HepG2 (cell line): ENCODE data around the gene SYMPK. TPM values are rescaled to one million over a fixed set of nuclear protein-coding genes. Genes with fewer than 3 reads are reported as not detected.
A peak's percentile ranks its signal among the peaks of the same experiment; 100 is the strongest.

Experiments used
- AKNA ChIP-seq: sonication (generic); formaldehyde crosslinking; IDR thresholded peaks from 2 replicates; pipeline ENCODE4 v1.4.0; 2020; ENCODE audit warnings: missing genetic modification reagents, borderline replicate concordance
- FOXA3 ChIP-seq: IDR thresholded peaks from 2 replicates; pipeline ENCODE4 v1.6.1; 2016; ENCODE audit warnings: missing genetic modification reagents, missing compliant biosample characterization
- HMG20B ChIP-seq: conservative IDR thresholded peaks from 2 replicates; pipeline ENCODE4 v1.6.1; 2016; ENCODE audit warnings: missing genetic modification reagents, missing compliant biosample characterization
- IKZF5 ChIP-seq: IDR thresholded peaks from 2 replicates; pipeline ENCODE4 v1.6.1; 2018; ENCODE audit warnings: missing genetic modification reagents, mild to moderate bottlenecking, missing compliant biosample characterization
- IRF1 ChIP-seq: sonication (generic); formaldehyde crosslinking; IDR thresholded peaks from 2 replicates; pipeline ENCODE4 v1.4.0; 2020; ENCODE audit warnings: low read depth, mild to moderate bottlenecking, missing genetic modification reagents
- JUN ChIP-seq: sonication (generic); formaldehyde crosslinking; IDR thresholded peaks from 2 replicates; pipeline ENCODE4 v1.4.0; 2020; ENCODE audit warnings: mild to moderate bottlenecking, missing genetic modification reagents
- JUND ChIP-seq: sonication (generic); formaldehyde crosslinking; IDR thresholded peaks from 2 replicates; pipeline ENCODE4 v1.8.0; 2022; ENCODE audit warnings: mild to moderate bottlenecking, missing genetic modification reagents
- NFATC3 ChIP-seq: sonication (generic); formaldehyde crosslinking; IDR thresholded peaks from 2 replicates; pipeline ENCODE4 v1.5.1; 2020; ENCODE audit warnings: mild to moderate bottlenecking, missing genetic modification reagents
- REPIN1 ChIP-seq: sonication (generic); formaldehyde crosslinking; IDR thresholded peaks from 2 replicates; pipeline ENCODE4 v1.8.0; 2022; ENCODE audit warnings: missing genetic modification reagents, low read depth, mild to moderate bottlenecking, borderline replicate concordance
- RFX1 ChIP-seq: fragments of 450-650 bp; IDR thresholded peaks from 2 replicates; pipeline ENCODE4 v1.6.1; 2017
- SIX1 ChIP-seq: sonication (generic); formaldehyde crosslinking; IDR thresholded peaks from 2 replicates; pipeline ENCODE4 v1.4.0; 2020; ENCODE audit warnings: missing genetic modification reagents, borderline replicate concordance
- SP1 ChIP-seq, 2 experiments: fragments of 450-650 bp in 1 of 2; sonication (generic) in 1 of 2; formaldehyde crosslinking in 1 of 2; IDR thresholded peaks; 2 replicates each; pipeline versions ENCODE4 v1.4.0 to v1.6.1; 2016 to 2020; ENCODE audit warnings: missing genetic modification reagents in 1 of 2
- TFDP2 ChIP-seq: sonication (generic); formaldehyde crosslinking; IDR thresholded peaks from 2 replicates; pipeline ENCODE4 v1.4.0; 2020; ENCODE audit warnings: missing genetic modification reagents
- U2AF2 ChIP-seq: fragments of 200-400 bp; formaldehyde crosslinking; IDR thresholded peaks from 2 replicates; pipeline ENCODE4 v1.6.1; 2017; ENCODE audit warnings: low read depth, mild to moderate bottlenecking, low read length
- ZBTB49 ChIP-seq: sonication (generic); formaldehyde crosslinking; IDR thresholded peaks from 2 replicates; pipeline ENCODE4 v1.4.0; 2020; ENCODE audit warnings: missing genetic modification reagents, borderline replicate concordance
- ZNF160 ChIP-seq: sonication (generic); formaldehyde crosslinking; IDR thresholded peaks from 2 replicates; pipeline ENCODE4 v1.8.0; 2022; ENCODE audit warnings: mild to moderate bottlenecking, inconsistent platforms, missing genetic modification reagents
- ZNF296 ChIP-seq: sonication (generic); formaldehyde crosslinking; conservative IDR thresholded peaks from 2 replicates; pipeline ENCODE4 v1.5.0; 2020; ENCODE audit warnings: mild to moderate bottlenecking, missing genetic modification reagents
- ZNF550 ChIP-seq: sonication (generic); formaldehyde crosslinking; IDR thresholded peaks from 2 replicates; pipeline ENCODE4 v1.4.0; 2020; ENCODE audit warnings: mild to moderate bottlenecking, missing genetic modification reagents, borderline replicate concordance
- ZNF569 ChIP-seq: sonication (generic); formaldehyde crosslinking; IDR thresholded peaks from 2 replicates; pipeline ENCODE4 v1.5.0; 2020; ENCODE audit warnings: mild to moderate bottlenecking, missing genetic modification reagents, moderate library complexity, borderline replicate concordance
- ZNF605 ChIP-seq: sonication (generic); formaldehyde crosslinking; IDR thresholded peaks from 2 replicates; pipeline ENCODE4 v1.8.0; 2022; ENCODE audit warnings: mild to moderate bottlenecking, missing genetic modification reagents
- polyA plus RNA-seq, 8 experiments: library from polyadenylated mRNA; depleted of rRNA in 3 of 8; stranded (reverse) in 7 of 8; unstranded in 1 of 8; fragments of >200 nt; fragmentation: Illumina TruSeq in 4 of 8; extraction: Trizol in 4 of 8; gene quantifications; 2 replicates each; pipeline versions ENCODE4 v1.2.1 to v1.2.3, GENCODE V29; 2011 to 2016; ENCODE audit warnings: low read depth in 4 of 8, missing spikeins in 1 of 8, mixed read lengths in 1 of 8; ENCODE audit not compliant: insufficient read depth in 1 of 8
- total RNA-seq, 5 experiments: library from RNA; depleted of rRNA; stranded (reverse); fragments of >200 nt; fragmentation: Illumina TruSeq; extraction: Trizol; gene quantifications; 2 replicates each; pipeline ENCODE4 v1.2.3, GENCODE V29; 2016; ENCODE audit warnings: low read depth in 1 of 5

SYMPK gene
- total and polyA plus RNA-seq, 2 of the 13 experiments (the other 11 are each of a cell fraction or from before 2014, with no cell fraction given), result 21.9 to 55.7 TPM

GRCh38 chr19:45901432-45901911 lies 38.5 kb upstream of the SYMPK start (continued):
- TF ChIP-seq SIX1 (CRISPR knock-in tag) (no peak), U2AF2 (no peak), IRF1 (no peak), TFDP2 (CRISPR knock-in tag) (peak; percentile 34), REPIN1 (no peak), ZBTB49 (CRISPR knock-in tag) (peak; percentile 48; the same call in 1 of the 2 replicates), JUND (CRISPR knock-in tag) (no peak), HMG20B (no peak), FOXA3 (no peak), ZNF296 (CRISPR knock-in tag) (no peak), ZNF160 (CRISPR knock-in tag) (no peak), ZNF569 (CRISPR knock-in tag) (no peak), NFATC3 (CRISPR knock-in tag) (no peak), IKZF5 (CRISPR knock-in tag) (no peak), SP1 (IDR thresholded peaks at IDR 0.05) (no peak), SP1 (CRISPR knock-in tag; IDR thresholded peaks at IDR 0.05) (0 out of 2 replicates have a peak, but pooled peaks have one; percentile 10), JUN (CRISPR knock-in tag) (no peak), RFX1 (no peak), AKNA (CRISPR knock-in tag) (no peak), ZNF605 (CRISPR knock-in tag) (no peak), ZNF550 (no peak)
